Measurements from ENCODE around the gene IFI44. TPM values are rescaled to one million over a fixed set of nuclear protein-coding genes. Genes with fewer than 3 reads are reported as not detected.
A peak's percentile ranks its signal among the peaks of the same experiment; 100 is the strongest.

IFI44 gene
- polyA plus RNA-seq (ENCODE audit: insufficient read length), result 6.5 TPM

DNA sequence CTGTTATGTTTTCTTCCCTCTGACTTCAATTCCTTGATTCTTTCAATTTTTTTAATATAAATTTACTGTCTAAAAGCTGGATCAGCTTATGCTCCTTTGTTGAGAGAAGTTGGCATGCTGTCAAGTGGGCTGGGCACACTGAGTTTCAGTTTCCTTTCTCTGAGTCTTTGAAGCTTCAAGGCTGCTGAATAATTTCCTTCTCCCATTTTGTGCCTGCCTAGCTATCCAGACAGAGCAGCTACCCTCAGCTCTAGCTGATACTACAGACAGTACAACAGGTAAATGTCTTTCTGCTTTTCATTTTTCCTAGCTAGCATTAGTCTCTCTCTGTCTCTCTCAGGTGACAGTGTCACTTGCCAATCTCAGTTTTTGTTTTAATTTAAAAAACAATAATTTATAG is at the start of gene IFI44:
Gene IFI44 (plus strand): TSS at position 204 of the 400 bp plus-strand sequence. CDS start 365 bp downstream, outside the sequence.
- peak; percentile 70 for DNase-seq (ENCODE audit: low read depth)

DNA sequence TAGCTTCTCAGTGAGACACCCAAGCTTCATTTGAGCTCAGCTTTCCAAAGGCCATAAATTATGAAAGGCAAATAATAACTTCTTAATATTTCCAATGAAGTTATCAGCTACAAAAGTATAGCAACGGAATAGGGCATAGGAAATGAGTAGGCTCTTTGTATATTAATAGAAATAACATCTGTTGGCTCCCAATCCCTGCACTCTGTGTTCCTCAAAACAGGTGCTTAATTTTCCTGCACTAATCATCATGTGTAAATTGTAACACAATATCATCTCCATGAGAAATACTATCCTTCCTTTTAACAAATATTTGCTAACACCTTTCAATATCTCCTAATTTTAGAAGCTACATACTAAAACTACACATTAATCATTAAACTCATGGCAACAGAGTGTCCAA is 48.6 kb upstream of the IFI44 start:
- no peak for DNase-seq (ENCODE audit: low read depth)

- no peak for DNase-seq (ENCODE audit: low read depth)
Measured at GRCh38 chr1:78603206-78603605, 46.4 kb upstream of the IFI44 start.

DNA sequence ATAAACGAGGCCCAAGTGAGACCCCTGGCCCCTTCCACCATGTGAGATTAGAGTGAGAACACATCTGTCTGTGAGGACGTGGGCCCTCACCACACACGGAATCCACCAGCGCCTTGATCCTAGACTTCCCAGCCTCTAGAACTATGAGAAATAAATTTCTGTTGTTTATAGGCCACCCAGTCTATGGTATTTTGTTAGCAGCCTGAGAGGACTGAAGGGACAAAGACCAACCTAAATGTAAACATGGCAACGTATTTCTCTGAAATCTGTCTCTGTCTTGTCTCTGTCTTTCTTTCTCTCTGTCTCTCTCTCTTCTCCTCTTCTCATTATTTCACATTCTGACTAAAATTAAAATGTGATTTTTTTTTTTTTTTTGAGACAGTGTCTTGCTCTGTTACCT is 45.0 kb upstream of the IFI44 start:
- DNase-seq (ENCODE audit: low read depth), result no peak

- DNase-seq (ENCODE audit: low read depth), result no peak
Measured at GRCh38 chr1:78606274-78606673, 43.4 kb upstream of the IFI44 start.

DNA sequence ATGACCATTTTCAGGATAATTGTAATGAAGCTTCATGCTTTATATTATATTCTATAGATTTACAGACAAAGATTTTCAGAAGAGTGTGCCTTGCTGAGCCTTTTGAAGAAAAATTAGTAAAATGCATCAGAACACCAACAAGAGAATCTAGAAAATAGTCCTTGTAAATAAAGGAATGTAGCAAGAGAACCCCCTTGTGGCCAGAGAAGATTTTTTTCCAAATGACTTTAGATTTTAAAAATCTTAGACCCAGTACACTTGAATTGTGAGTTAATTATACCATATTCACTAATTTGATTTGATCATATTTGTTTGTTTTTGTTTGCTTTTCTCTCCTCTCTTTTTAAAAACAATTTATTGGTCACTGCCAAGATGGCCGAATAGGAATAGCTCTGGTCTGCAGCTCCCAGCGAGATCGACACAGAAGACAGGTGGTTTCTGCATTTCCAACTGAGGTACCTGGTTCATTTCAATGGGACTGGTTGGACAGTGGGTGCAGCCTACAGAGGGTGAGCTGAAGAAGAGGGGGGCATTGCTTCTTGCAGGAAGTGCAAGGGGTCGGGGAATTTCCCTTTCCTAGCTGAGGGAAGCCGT is 42.2 kb upstream of the IFI44 start:
- no peak for DNase-seq (ENCODE audit: low read depth)

GRCh38 chr1:78607944-78608343 is 41.7 kb upstream of the IFI44 start:
- no peak for DNase-seq (ENCODE audit: low read depth)

DNA sequence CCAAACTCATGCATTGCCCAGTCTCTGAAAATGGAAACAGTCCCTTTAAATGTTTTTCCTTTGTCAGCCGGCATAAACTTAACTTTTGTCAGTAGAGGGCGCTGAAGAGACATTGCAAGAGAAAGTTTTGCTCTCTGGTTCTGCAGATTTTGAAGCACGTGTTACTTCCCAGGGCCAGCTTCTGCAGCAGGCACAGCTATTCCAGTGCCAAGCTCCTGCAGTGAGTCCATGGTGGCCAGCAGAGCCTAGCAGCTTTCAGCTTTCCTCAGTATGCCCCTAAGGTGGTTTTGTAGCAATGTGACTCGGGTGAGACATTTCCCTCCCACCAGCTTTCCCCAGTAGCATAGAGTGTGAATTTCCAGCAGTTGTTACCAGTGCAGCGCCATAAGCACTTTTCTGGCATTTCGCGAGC is 32.0 kb upstream of the IFI44 start:
- DNase-seq (ENCODE audit: low read depth), result peak; percentile 74

DNA sequence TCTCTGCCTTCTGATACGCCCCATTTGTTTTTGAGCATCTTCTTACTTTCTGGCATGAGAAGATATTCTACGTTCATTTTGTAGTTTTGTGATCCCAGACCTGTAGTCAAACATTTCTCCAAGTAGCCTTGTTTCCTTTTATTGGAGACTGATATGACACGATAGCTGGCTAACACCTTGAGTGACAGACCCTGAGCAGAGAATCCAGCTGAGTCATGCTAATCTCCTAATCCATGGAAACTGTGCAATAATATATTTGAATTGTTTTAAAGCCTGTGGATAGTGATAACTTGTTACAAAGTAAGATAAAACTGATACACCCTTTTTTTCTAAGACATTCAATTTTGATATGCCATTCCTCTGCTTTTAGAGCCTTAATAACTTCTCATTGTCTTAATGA is 30.6 kb upstream of the IFI44 start:
- DNase-seq (ENCODE audit: low read depth), result no peak

GRCh38 chr1:78619446-78619802 is 30.2 kb upstream of the IFI44 start:
- DNase-seq (ENCODE audit: low read depth), result no peak

- DNase-seq (ENCODE audit: low read depth), result no peak
Measured at GRCh38 chr1:78619803-78620579, 29.6 kb upstream of the IFI44 start, which contains the start of gene IFI44L. IFI44L (plus strand) TSS chr1:78620448; CDS start chr1:78627916, 7,468 bp downstream.

DNA sequence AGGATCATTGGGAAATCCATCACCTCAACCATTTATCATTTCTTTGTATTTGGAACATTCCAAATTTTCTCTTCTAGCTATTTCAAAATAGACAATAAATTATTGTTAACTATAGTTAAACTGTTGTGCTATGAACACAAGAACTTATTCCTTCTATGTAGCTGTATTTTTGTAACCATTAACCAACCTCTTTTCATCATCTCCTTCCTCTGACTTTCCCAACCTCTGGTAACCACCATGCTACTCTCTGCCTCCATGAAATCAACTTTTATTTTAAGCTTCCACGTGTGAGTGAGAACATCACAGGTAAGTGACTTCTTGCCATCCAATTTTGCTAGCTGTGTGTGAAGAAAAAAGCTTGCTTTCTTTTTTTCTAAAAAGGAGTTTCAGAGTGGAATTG is 29.0 kb upstream of the IFI44 start:
- DNase-seq (ENCODE audit: low read depth), result no peak

- no peak for DNase-seq (ENCODE audit: low read depth)
Measured at GRCh38 chr1:78622548-78622947, 27.1 kb upstream of the IFI44 start.

DNA sequence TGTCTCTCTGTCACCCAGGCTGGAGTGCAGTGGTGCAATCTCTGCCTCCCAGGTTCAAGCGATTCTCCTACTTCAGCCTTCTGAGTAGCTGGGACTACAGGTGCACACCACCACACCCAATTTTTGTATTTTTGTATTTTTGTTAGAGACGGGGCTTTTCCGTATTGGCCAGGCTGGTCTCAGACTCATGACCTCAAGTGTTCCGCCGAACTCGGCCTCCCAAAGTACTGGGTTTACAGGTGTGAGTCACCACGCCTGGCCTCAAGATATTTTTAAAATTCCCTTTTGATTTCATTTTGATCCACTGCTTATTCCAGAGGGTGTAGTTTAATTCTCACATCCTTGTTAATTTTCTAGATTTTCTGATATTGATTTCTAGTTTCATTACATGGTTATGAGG is 25.6 kb upstream of the IFI44 start:
- no peak for DNase-seq (ENCODE audit: low read depth)

DNA sequence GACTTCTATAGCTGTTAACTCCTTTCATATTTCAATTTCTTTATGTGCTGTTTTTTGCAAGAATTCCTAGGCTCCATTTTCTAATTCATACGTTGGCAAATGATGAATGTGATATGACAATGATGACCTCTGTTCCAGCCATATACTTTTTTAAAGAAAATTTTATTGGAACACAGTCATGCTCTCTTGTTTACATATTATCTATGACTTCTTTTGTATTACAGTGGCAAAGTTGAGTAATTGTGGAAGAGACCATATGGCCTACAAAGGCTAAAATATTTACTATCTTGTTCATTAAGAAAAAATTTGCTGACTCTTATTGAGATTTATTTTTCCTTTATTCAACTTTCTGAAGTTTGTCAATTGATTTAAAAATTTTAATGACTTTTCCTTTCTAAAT is 22.3 kb upstream of the IFI44 start:
- DNase-seq (ENCODE audit: low read depth), result no peak

DNA sequence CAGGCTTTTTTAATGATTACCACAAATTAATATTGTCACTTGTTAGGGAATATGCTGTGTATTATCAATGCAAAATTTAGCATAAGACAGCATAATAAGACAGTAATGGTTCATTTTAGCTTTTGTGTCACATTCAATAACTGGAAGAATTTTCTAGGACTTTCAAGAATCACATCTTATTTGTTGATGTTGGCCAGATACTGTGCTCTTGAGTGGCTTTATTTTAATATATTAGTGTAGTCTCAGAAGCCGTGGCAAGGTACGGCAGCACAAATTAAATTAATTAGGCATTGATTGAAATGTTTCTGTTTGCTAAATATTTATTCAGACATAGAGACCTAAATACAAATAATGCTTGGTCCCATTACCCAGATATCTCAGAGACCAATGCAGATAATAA is 19.0 kb upstream of the IFI44 start:
- no peak for DNase-seq (ENCODE audit: low read depth)

DNA sequence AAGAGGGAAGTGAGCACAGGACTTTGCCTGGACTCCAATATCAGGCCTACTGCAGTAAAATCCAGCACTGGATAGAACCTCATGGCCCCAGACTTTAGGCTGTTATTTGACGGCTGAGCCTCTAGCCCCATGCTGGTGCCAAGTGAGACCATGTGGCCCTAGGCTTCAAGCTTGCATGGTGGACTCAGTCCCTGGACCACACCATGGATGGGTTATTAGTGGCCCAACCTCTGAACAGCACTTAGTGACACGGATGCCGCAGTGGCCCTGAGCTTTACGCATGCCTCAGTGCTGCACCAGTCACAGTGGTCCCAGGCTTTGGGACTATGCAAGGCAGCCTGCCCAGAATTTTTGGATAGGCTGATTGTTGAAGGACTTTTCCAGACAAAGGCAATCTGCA is 16.4 kb upstream of the IFI44 start:
- no peak for DNase-seq (ENCODE audit: low read depth)

- DNase-seq (ENCODE audit: low read depth), result no peak
Measured at GRCh38 chr1:78640462-78640861, 9.2 kb upstream of the IFI44 start.

- DNase-seq (ENCODE audit: low read depth), result no peak
Measured at GRCh38 chr1:78641558-78641957, 8.1 kb upstream of the IFI44 start.

GRCh38 chr1:78645723-78646122 is 3.9 kb upstream of the IFI44 start:
- no peak for DNase-seq (ENCODE audit: low read depth)

- no peak for DNase-seq (ENCODE audit: low read depth)
Measured at GRCh38 chr1:78647238-78647637, 2.4 kb upstream of the IFI44 start.

DNA sequence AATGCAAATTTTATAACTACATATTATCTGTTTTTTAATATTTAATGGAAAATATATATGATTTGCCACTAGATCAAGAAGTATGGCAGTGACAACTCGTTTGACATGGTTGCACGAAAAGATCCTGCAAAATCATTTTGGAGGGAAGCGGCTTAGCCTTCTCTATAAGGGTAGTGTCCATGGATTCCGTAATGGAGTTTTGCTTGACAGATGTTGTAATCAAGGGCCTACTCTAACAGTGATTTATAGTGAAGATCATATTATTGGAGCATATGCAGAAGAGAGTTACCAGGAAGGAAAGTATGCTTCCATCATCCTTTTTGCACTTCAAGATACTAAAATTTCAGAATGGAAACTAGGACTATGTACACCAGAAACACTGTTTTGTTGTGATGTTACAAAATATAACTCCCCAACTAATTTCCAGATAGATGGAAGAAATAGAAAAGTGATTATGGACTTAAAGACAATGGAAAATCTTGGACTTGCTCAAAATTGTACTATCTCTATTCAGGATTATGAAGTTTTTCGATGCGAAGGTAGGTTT is 556 bp downstream of the IFI44 start:
- DNase-seq (ENCODE audit: low read depth), result no peak

GRCh38 chr1:78651241-78651640 is 1.6 kb downstream of the IFI44 start:
- peak; percentile 11 for DNase-seq (ENCODE audit: low read depth)

All from forelimb muscle (tissue), 1 donor.